GM23248 (cell line): Measurements from ENCODE around the gene ABCC10. TPM values are rescaled to one million over a fixed set of nuclear protein-coding genes. Genes with fewer than 3 reads are reported as not detected.

Experiments
- DNase-seq: peaks from one replicate; pipeline ENCODE4 v3.0.0-alpha.2; 2015
- H2AFZ ChIP-seq: fragments of 200-600 bp; sonication (generic); 2 replicates; pipeline ENCODE4 v1.6.1; 2016; ENCODE audit warnings: antibody characterized with exemption
- H3F3A ChIP-seq: fragments of 200-600 bp; sonication (generic); 2 replicates; pipeline ENCODE4 v1.6.1; 2016; ENCODE audit warnings: mild to moderate bottlenecking, antibody characterized with exemption, mixed run types; ENCODE audit not compliant: insufficient read depth
- H3K27ac ChIP-seq: fragments of 200-600 bp; sonication (generic); 2 replicates; pipeline ENCODE4 v1.5.1; 2016; ENCODE audit warnings: mild to moderate bottlenecking
- H3K27me3 ChIP-seq: fragments of 200-600 bp; sonication (generic); replicated peaks from 2 replicates; pipeline ENCODE4 v1.6.1; 2016; ENCODE audit warnings: mild to moderate bottlenecking; ENCODE audit not compliant: insufficient read depth
- H3K36me3 ChIP-seq: fragments of 200-600 bp; sonication (generic); 2 replicates; pipeline ENCODE4 v1.6.1; 2016; ENCODE audit warnings: low read depth, mild to moderate bottlenecking
- H3K4me1 ChIP-seq: fragments of 200-600 bp; sonication (generic); 2 replicates; pipeline ENCODE4 v1.6.1; 2016; ENCODE audit warnings: mild to moderate bottlenecking; ENCODE audit not compliant: insufficient read depth
- H3K4me2 ChIP-seq: fragments of 200-600 bp; sonication (generic); one replicate; pipeline ENCODE4 v1.6.1; 2016; ENCODE audit warnings: mild to moderate bottlenecking; ENCODE audit not compliant: unreplicated experiment
- H3K4me3 ChIP-seq: fragments of 200-600 bp; sonication (generic); 2 replicates; pipeline ENCODE4 v1.5.1; 2016; ENCODE audit warnings: mild to moderate bottlenecking
- H3K79me2 ChIP-seq: fragments of 200-600 bp; sonication (generic); 2 replicates; pipeline ENCODE4 v1.6.1; 2016; ENCODE audit warnings: mild to moderate bottlenecking; ENCODE audit not compliant: insufficient read depth
- H3K9ac ChIP-seq: fragments of 200-600 bp; sonication (generic); 2 replicates; pipeline ENCODE4 v1.6.1; 2016; ENCODE audit warnings: mild to moderate bottlenecking
- H3K9me2 ChIP-seq: fragments of 200-600 bp; sonication (generic); 2 replicates; pipeline ENCODE4 v1.6.1; 2016; ENCODE audit warnings: mixed run types, mild to moderate bottlenecking, moderate library complexity; ENCODE audit not compliant: insufficient read depth
- H3K9me3 ChIP-seq: fragments of 200-600 bp; sonication (generic); one replicate; pipeline ENCODE4 v1.6.1; 2017; ENCODE audit warnings: low read depth
- H4K20me1 ChIP-seq: fragments of 200-600 bp; sonication (generic); 2 replicates; pipeline ENCODE4 v1.6.0; 2016; ENCODE audit not compliant: insufficient read depth
- EZH2 ChIP-seq: fragments of 200-600 bp; sonication (generic); IDR thresholded peaks from 2 replicates; pipeline ENCODE4 v1.6.1; 2018; ENCODE audit warnings: antibody characterized with exemption, mild to moderate bottlenecking; ENCODE audit not compliant: insufficient read depth, poor library complexity, severe bottlenecking
- EZH2phosphoT487 ChIP-seq: fragments of 200-600 bp; sonication (generic); IDR thresholded peaks from 2 replicates; pipeline ENCODE4 v1.6.1; 2018; ENCODE audit warnings: antibody characterized with exemption, moderate library complexity, mild to moderate bottlenecking, low read depth; ENCODE audit not compliant: insufficient read depth
- WGBS, 2 experiments: methylation state at CpG; one replicate each; pipeline ENCODE4 v1.1.6; 2015 to 2017; ENCODE audit warnings: low lambda C conversion rate in 2 of 2, low coverage in 1 of 2; ENCODE audit errors: missing lambda C conversion rate in 2 of 2; 5-methylcytosine and 5-hydroxymethylcytosine counted together
- in situ Hi-C: fragments of 300-500 bp; cut with MboI; formaldehyde crosslinking; loops from 2 replicates; pipeline ENCODE4 v1.15.0; 2020
- polyA plus RNA-seq: library from polyadenylated mRNA; unstranded; fragments of >200 nt; fragmentation: Nextera tagmentation; extraction: Ambion mirVana; gene quantifications from 2 replicates; pipeline ENCODE4 v1.2.1, GENCODE V29; 2016
- total RNA-seq: library from RNA; depleted of rRNA; stranded (reverse); fragments of >200 nt; shearing (Covaris generic); gene quantifications from 2 replicates; pipeline ENCODE4 v1.2.3, GENCODE V29; 2014

The ABCC10 gene
- total and polyA plus RNA-seq, 2 experiments from 2014 or later = 20.0 to 21.3 TPM

DNA sequence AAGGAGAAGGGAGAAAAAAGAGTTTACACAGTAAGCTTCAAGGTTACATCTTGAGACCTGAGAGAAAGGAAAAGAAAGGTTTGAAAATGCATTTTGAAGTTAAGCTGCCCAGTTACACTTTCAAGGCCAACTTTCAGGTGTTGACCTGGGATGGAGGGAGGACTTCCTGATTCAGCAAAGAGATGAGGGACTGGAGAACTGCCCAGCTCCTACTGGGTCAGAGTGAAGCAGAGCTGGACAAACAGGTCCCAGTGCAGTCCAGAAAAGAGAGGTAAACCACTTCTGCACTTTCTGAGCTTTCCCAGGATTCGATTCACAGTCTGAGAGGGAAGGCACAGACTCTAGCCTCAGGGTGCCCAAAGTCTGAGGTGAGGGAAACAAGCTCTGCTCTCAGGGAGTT lies 44.1 kb downstream of the ABCC10 start:
- H3K79me2 ChIP-seq = no peaks in the 10 kb centered on the region
- no peak for TF ChIP-seq EZH2phosphoT487
- TF ChIP-seq EZH2 = no peak
- H3K4me2 ChIP-seq = no peak overlapping the region
- H3K36me3 ChIP-seq = no peaks in the 10 kb centered on the region
- H3K9me3 ChIP-seq = no peaks in the 10 kb centered on the region
- no peak overlapping the region for H3K27ac ChIP-seq
- no peaks in the 10 kb centered on the region for H3K27me3 ChIP-seq
- H3K4me3 ChIP-seq = no peak overlapping the region
- H4K20me1 ChIP-seq = no peaks in the 10 kb centered on the region
- 44 to 56% methylated on average over 1 of the region's 1 CpG for WGBS, 2 experiments
- no peak overlapping the region for H2AFZ ChIP-seq
- no peak overlapping the region for H3K9ac ChIP-seq
- H3K9me2 ChIP-seq = no peaks in the 10 kb centered on the region
- H3F3A ChIP-seq = peaks cover under 1% of the 10 kb centered on the region; the same call in 1 of the 2 replicates
- in situ Hi-C loops = no loop called here
- no peaks in the 10 kb centered on the region for H3K4me1 ChIP-seq
- DNase-seq = no peak

DNA sequence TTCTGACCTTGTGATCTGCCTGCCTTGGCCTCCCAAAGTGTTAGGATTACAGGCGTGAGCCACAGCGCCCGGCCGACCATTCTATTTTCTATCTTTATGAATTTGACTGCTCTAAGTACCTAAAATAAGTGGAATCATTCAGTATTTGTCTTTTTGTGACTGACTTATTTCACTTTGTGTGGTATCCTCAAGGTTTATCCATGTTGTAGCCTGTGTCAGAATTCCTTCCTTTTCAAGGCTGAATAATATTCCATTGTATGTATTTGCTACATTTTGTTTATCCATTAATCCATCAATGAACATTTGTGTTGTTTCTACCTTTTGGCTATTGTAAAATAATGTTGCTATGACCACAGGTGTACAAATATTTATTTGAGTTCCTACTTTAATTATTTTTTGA lies 45.2 kb downstream of the ABCC10 start:
- WGBS, 2 experiments = 95 to 97% methylated on average over 4 of the region's 4 CpGs
- Histone ChIP-seq H4K20me1 (no peaks in the 10 kb centered on the region), H3K36me3 (no peaks in the 10 kb centered on the region), H3K27me3 (no peaks in the 10 kb centered on the region), H3K4me2 (no peak overlapping the region), H2AFZ (no peak overlapping the region), H3K4me3 (no peak overlapping the region), H3F3A (peaks cover 7% of the 10 kb centered on the region; the same call in 1 of the 2 replicates), H3K9me3 (no peaks in the 10 kb centered on the region), H3K79me2 (no peaks in the 10 kb centered on the region; the same call in none of the 2 replicates), H3K9ac (no peak overlapping the region), H3K27ac (no peak overlapping the region), H3K4me1 (no peaks in the 10 kb centered on the region; the same call in 1 of the 2 replicates), H3K9me2 (no peaks in the 10 kb centered on the region)
- TF ChIP-seq EZH2 (no peak), EZH2phosphoT487 (no peak)
- DNase-seq = no peak
- in situ Hi-C loops = no loop called here

DNA sequence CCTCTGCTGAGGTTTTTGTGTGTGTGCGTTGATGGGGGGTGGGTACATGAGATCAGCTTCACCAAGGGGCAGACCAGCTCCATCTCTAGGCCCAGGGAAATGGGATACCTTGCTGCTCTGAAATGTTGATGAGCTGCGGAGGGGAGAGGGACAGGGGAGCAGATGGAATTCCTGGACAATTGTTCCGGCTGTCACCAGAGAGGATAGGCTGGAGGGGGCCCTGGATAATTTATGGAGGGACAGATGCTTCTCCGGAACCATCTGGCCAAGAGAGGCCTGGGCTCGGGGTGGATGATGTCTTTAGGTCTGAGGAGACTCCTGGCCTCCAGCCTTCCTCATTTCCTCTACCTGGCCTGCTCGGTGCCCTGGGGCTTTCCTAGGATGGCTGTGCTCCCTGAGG lies 48.2 kb downstream of the ABCC10 start:
- no peaks in the 10 kb centered on the region; the same call in none of the 2 replicates for H3K79me2 ChIP-seq
- H3K4me3 ChIP-seq = no peak overlapping the region
- TF ChIP-seq EZH2 = no peak
- no peak for TF ChIP-seq EZH2phosphoT487
- no peak overlapping the region for H3K9ac ChIP-seq
- peaks cover 7% of the 10 kb centered on the region; the same call in 1 of the 2 replicates for H3F3A ChIP-seq
- no peaks in the 10 kb centered on the region for H3K9me2 ChIP-seq
- no peak overlapping the region for H2AFZ ChIP-seq
- peaks cover 10% of the 10 kb centered on the region for H3K4me1 ChIP-seq
- no peaks in the 10 kb centered on the region for H3K27me3 ChIP-seq
- in situ Hi-C loops = no loop called here
- H3K27ac ChIP-seq = no peak overlapping the region
- DNase-seq = no peak
- no peaks in the 10 kb centered on the region for H3K9me3 ChIP-seq
- WGBS, 2 experiments = 58 to 61% methylated on average over 6 of the region's 6 CpGs
- H3K36me3 ChIP-seq = no peaks in the 10 kb centered on the region
- no peak overlapping the region for H3K4me2 ChIP-seq
- H4K20me1 ChIP-seq = no peaks in the 10 kb centered on the region

DNA sequence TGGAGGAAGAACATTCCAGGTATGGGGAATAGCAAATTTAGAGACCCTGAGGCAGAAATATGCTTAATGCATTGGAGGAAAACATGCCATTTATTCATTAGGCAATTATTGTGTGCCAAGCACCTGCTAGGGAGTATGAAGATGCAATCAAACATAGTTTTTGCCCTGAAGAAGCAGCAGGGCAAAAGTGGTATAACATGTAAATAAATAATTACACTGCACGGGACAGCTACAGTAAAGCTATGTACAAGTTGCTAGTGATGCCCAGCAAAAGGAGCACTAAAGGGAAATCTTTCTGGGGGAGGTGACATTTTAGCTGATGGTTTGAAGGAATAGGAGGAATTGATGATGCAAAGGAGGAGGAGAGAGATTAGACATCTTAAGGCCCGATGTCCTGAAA lies 49.4 kb downstream of the ABCC10 start:
- no peak overlapping the region; the same call in 1 of the 2 replicates for H3K27ac ChIP-seq
- in situ Hi-C loops = no loop called here
- no peaks in the 10 kb centered on the region for H3K9me3 ChIP-seq
- H3K36me3 ChIP-seq = no peaks in the 10 kb centered on the region
- peak overlapping the region; percentile 89 for H3K4me2 ChIP-seq
- H2AFZ ChIP-seq = peak overlapping the region; percentile 94
- H3K4me1 ChIP-seq = peaks cover 10% of the 10 kb centered on the region
- no peaks in the 10 kb centered on the region for H3K27me3 ChIP-seq
- WGBS, 2 experiments = 17 to 33% methylated on average over 2 of the region's 2 CpGs
- peak; percentile 36 for DNase-seq
- no peaks in the 10 kb centered on the region for H3K9me2 ChIP-seq
- H4K20me1 ChIP-seq = no peaks in the 10 kb centered on the region
- no peak for TF ChIP-seq EZH2phosphoT487
- TF ChIP-seq EZH2 = no peak
- no peaks in the 10 kb centered on the region; the same call in none of the 2 replicates for H3K79me2 ChIP-seq
- peak overlapping the region; percentile 93 for H3K4me3 ChIP-seq
- peak overlapping the region; percentile 96 for H3K9ac ChIP-seq
- H3F3A ChIP-seq = peaks cover 7% of the 10 kb centered on the region; the same call in 1 of the 2 replicates
